ENCODE results near the gene TMTC3. TPM values are rescaled to one million over a fixed set of nuclear protein-coding genes. Genes with fewer than 3 reads are reported as not detected.

Gene TMTC3
- total RNA-seq, 1 donor from 2014 or later, result 42.0 TPM

DNA sequence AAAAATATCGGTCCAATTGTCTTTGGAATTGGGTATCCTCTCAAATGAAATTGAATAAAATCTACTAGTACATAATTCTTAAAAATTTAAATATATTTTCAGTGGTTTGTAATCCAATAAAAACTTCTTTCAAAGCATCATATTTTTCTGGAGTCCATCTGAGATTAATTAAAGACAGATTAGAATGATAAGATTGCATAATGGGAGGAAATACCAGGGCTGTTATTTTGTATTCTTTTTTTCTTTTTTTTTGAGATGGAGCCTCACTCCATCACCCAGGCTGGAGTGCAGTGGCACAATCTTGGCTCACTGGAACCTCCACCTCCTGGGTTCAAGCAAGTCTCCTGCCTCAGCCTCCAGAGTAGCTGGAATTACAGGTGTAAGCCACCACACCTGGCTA is 103.8 kb downstream of the TMTC3 start:
- TF ChIP-seq, protein P1, sequence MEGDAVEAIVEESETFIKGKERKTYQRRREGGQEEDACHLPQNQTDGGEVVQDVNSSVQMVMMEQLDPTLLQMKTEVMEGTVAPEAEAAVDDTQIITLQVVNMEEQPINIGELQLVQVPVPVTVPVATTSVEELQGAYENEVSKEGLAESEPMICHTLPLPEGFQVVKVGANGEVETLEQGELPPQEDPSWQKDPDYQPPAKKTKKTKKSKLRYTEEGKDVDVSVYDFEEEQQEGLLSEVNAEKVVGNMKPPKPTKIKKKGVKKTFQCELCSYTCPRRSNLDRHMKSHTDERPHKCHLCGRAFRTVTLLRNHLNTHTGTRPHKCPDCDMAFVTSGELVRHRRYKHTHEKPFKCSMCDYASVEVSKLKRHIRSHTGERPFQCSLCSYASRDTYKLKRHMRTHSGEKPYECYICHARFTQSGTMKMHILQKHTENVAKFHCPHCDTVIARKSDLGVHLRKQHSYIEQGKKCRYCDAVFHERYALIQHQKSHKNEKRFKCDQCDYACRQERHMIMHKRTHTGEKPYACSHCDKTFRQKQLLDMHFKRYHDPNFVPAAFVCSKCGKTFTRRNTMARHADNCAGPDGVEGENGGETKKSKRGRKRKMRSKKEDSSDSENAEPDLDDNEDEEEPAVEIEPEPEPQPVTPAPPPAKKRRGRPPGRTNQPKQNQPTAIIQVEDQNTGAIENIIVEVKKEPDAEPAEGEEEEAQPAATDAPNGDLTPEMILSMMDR (IDR thresholded peaks at IDR 0.05), result no peak
- DNase-seq (ENCODE audit: extremely low spot score, unreplicated experiment), result no peak
- Mint-ChIP-seq H3K9me3 (ENCODE audit: unreplicated experiment) (no peaks in the 10 kb centered on the region), H3K36me3 (ENCODE audit: unreplicated experiment) (peaks cover 2% of the 10 kb centered on the region), H3K4me1 (ENCODE audit: unreplicated experiment) (peaks cover 23% of the 10 kb centered on the region), H3K4me3 (ENCODE audit: unreplicated experiment) (no peak overlapping the region), H3K27me3 (ENCODE audit: unreplicated experiment) (peaks cover 8% of the 10 kb centered on the region), H3K27ac (ENCODE audit: unreplicated experiment) (no peak overlapping the region)

DNA sequence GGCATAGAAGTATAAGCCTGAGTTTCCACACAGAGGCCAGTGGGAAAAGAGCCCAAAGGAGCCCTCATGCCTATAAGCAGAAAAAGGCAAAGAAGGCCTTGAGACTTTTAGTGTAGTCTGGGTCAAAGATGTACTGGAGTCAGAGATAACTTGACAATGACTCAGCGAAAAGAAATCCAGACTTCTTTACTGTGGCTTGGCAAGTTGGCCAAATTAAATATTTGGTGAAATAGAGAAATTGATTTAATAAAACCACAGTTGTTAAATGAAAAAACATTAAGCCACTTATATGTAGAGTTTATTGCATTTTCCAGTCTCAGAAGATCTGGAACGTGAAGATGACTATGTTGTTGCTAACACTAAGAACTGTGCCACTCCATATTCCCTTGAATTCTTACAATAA is 105.1 kb downstream of the TMTC3 start:
- H3K9me3 Mint-ChIP-seq (ENCODE audit: unreplicated experiment), result no peaks in the 10 kb centered on the region
- H3K4me3 Mint-ChIP-seq (ENCODE audit: unreplicated experiment), result no peak overlapping the region
- peaks cover 20% of the 10 kb centered on the region for H3K4me1 Mint-ChIP-seq (ENCODE audit: unreplicated experiment)
- no peak for DNase-seq (ENCODE audit: extremely low spot score, unreplicated experiment)
- H3K27me3 Mint-ChIP-seq (ENCODE audit: unreplicated experiment), result peaks cover 14% of the 10 kb centered on the region
- TF ChIP-seq, protein P1 (IDR thresholded peaks at IDR 0.05), result no peak
- H3K27ac Mint-ChIP-seq (ENCODE audit: unreplicated experiment), result no peak overlapping the region
- H3K36me3 Mint-ChIP-seq (ENCODE audit: unreplicated experiment), result peaks cover 2% of the 10 kb centered on the region

DNA sequence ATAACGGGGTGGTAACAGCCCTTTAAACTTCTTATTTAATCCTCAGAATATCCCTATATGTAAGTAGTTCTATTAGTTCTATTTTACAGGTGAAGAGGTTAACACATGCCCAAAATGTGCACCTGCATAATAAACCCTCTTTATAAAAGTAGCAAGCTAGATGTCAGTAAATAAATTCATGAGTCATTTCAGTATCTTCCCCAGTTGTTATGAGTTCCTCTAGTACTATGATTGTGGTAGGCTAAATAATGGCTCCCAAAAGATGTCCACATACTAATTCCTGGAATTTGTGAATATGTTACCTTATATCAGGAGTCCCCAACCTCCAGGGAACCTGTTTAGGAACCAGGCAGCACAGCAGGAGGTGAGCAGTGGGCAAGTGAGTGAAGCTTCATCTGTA is 106.5 kb downstream of the TMTC3 start:
- Mint-ChIP-seq H3K27ac (ENCODE audit: unreplicated experiment) (no peak overlapping the region), H3K4me3 (ENCODE audit: unreplicated experiment) (no peak overlapping the region), H3K9me3 (ENCODE audit: unreplicated experiment) (no peaks in the 10 kb centered on the region), H3K36me3 (ENCODE audit: unreplicated experiment) (peaks cover 2% of the 10 kb centered on the region), H3K27me3 (ENCODE audit: unreplicated experiment) (peaks cover 18% of the 10 kb centered on the region), H3K4me1 (ENCODE audit: unreplicated experiment) (peaks cover 9% of the 10 kb centered on the region)
- TF ChIP-seq, protein P1 (IDR thresholded peaks at IDR 0.05), result no peak
- DNase-seq (ENCODE audit: extremely low spot score, unreplicated experiment), result no peak

Other genes starting within 250 kb of the TMTC3 start
- 0.08 TPM in 1 of 2 replicates, not detected in the other for gene C12orf50, start 112.9 kb upstream of the TMTC3 start, total RNA-seq
- gene CEP290, start 219 bp upstream of the TMTC3 start, total RNA-seq, result 15.4 and 17.0 TPM in 2 replicates

All from osteocyte (in vitro differentiated cells).